HAP-1 (cell line): ENCODE results near the gene AATF.
A peak's percentile ranks its signal among the peaks of the same experiment; 100 is the strongest.

ENCODE experiments used
- DNase-seq, 2 experiments: peaks; one replicate each; pipeline ENCODE4 v3.0.0-alpha.2; 2016 to 2020; ENCODE audit warnings: low spot score in 2 of 2
- H3K27me3 ChIP-seq: fragments of 250-450 bp; sonication (Bioruptor Pico); 2 replicates; pipeline ENCODE4 v1.5.1; 2020; ENCODE audit warnings: low read depth, mild to moderate bottlenecking, moderate library complexity
- H3K36me3 ChIP-seq: fragments of 250-450 bp; sonication (Bioruptor Pico); replicated peaks from 2 replicates; pipeline ENCODE4 v1.5.1; 2020; ENCODE audit warnings: mild to moderate bottlenecking
- H3K4me1 ChIP-seq: fragments of 250-450 bp; sonication (Bioruptor Pico); 2 replicates; pipeline ENCODE4 v1.5.1; 2020; ENCODE audit warnings: mild to moderate bottlenecking
- H3K4me3 ChIP-seq: fragments of 250-450 bp; sonication (Bioruptor Pico); 2 replicates; pipeline ENCODE4 v1.5.1; 2020; ENCODE audit warnings: mild to moderate bottlenecking, moderate library complexity
- H3K9me3 ChIP-seq: fragments of 250-450 bp; sonication (Bioruptor Pico); 2 replicates; pipeline ENCODE4 v1.5.1; 2020; ENCODE audit warnings: mild to moderate bottlenecking, moderate library complexity
- in situ Hi-C: fragments of 300-500 bp; cut with MboI; formaldehyde crosslinking; loops from 3 replicates; pipeline ENCODE4 v1.14.3; 2020; ENCODE audit warnings: low sequenced_read_pairs, inconsistent platforms, mixed read lengths

Gene AATF

GRCh38 chr17:36940313-36941264, 8.2 kb upstream of the AATF start:
- Histone ChIP-seq H3K4me3 (no peak overlapping the region), H3K4me1 (no peaks in the 10 kb centered on the region; the same call in 1 of the 2 replicates), H3K9me3 (no peaks in the 10 kb centered on the region), H3K27me3 (no peaks in the 10 kb centered on the region), H3K36me3 (peaks cover 17% of the 10 kb centered on the region)
- DNase-seq = no peak
- in situ Hi-C loops = no loop called here

GRCh38 chr17:36941265-36942010, 7.3 kb upstream of the AATF start:
- in situ Hi-C loops = no loop called here
- H3K9me3 ChIP-seq = no peaks in the 10 kb centered on the region
- DNase-seq = no peak
- no peaks in the 10 kb centered on the region for H3K27me3 ChIP-seq
- H3K4me1 ChIP-seq = no peaks in the 10 kb centered on the region; the same call in 1 of the 2 replicates
- peaks cover 17% of the 10 kb centered on the region for H3K36me3 ChIP-seq
- no peak overlapping the region for H3K4me3 ChIP-seq

- Histone ChIP-seq H3K9me3 (no peaks in the 10 kb centered on the region), H3K36me3 (peaks cover 17% of the 10 kb centered on the region), H3K4me1 (no peaks in the 10 kb centered on the region; the same call in 1 of the 2 replicates), H3K27me3 (no peaks in the 10 kb centered on the region), H3K4me3 (no peak overlapping the region)
- DNase-seq = no peak
- in situ Hi-C loops = no loop called here
Observed at GRCh38 chr17:36942019-36942599, 6.6 kb upstream of the AATF start.

GRCh38 chr17:36942631-36943125, 6.1 kb upstream of the AATF start:
- Histone ChIP-seq H3K9me3 (no peaks in the 10 kb centered on the region), H3K4me3 (no peak overlapping the region), H3K27me3 (no peaks in the 10 kb centered on the region), H3K36me3 (peaks cover 17% of the 10 kb centered on the region), H3K4me1 (no peaks in the 10 kb centered on the region; the same call in 1 of the 2 replicates)
- in situ Hi-C loops = no loop called here
- DNase-seq = no peak

- Histone ChIP-seq H3K4me1 (peaks cover 4% of the 10 kb centered on the region), H3K36me3 (peaks cover 17% of the 10 kb centered on the region), H3K27me3 (no peaks in the 10 kb centered on the region), H3K9me3 (no peaks in the 10 kb centered on the region), H3K4me3 (no peak overlapping the region)
- DNase-seq = no peak
- in situ Hi-C loops = no loop called here
Observed at GRCh38 chr17:36943250-36944191, 5.2 kb upstream of the AATF start.

GRCh38 chr17:36944553-36944952, 4.2 kb upstream of the AATF start:
- Histone ChIP-seq H3K4me3 (no peak overlapping the region), H3K4me1 (peaks cover 4% of the 10 kb centered on the region), H3K36me3 (peaks cover 17% of the 10 kb centered on the region), H3K9me3 (no peaks in the 10 kb centered on the region), H3K27me3 (no peaks in the 10 kb centered on the region)
- in situ Hi-C loops = no loop called here
- DNase-seq = no peak

- peaks cover 7% of the 10 kb centered on the region for H3K4me1 ChIP-seq
- in situ Hi-C loops = no loop called here
- no peaks in the 10 kb centered on the region for H3K27me3 ChIP-seq
- H3K4me3 ChIP-seq = no peak overlapping the region
- peaks cover 17% of the 10 kb centered on the region for H3K36me3 ChIP-seq
- DNase-seq = no peak
- H3K9me3 ChIP-seq = no peaks in the 10 kb centered on the region
Observed at GRCh38 chr17:36945140-36945539, 3.6 kb upstream of the AATF start.

GRCh38 chr17:36945959-36946725, 2.6 kb upstream of the AATF start:
- in situ Hi-C loops = no loop called here
- peaks cover 15% of the 10 kb centered on the region for H3K4me1 ChIP-seq
- H3K27me3 ChIP-seq = no peaks in the 10 kb centered on the region
- H3K9me3 ChIP-seq = no peaks in the 10 kb centered on the region
- peaks cover 16% of the 10 kb centered on the region for H3K36me3 ChIP-seq
- no peak for DNase-seq
- H3K4me3 ChIP-seq = no peak overlapping the region

- Histone ChIP-seq H3K4me1 (peaks cover 16% of the 10 kb centered on the region), H3K27me3 (no peaks in the 10 kb centered on the region), H3K9me3 (no peaks in the 10 kb centered on the region), H3K4me3 (no peak overlapping the region), H3K36me3 (peaks cover 16% of the 10 kb centered on the region)
- in situ Hi-C loops = no loop called here
- DNase-seq = no peak
Observed at GRCh38 chr17:36946726-36947091, 2.0 kb upstream of the AATF start.

GRCh38 chr17:36947922-36948716, 635 bp upstream of the AATF start:
- Histone ChIP-seq H3K27me3 (no peaks in the 10 kb centered on the region), H3K4me1 (peaks cover 16% of the 10 kb centered on the region), H3K36me3 (peaks cover 27% of the 10 kb centered on the region), H3K4me3 (peak overlapping the region; percentile 86), H3K9me3 (no peaks in the 10 kb centered on the region)
- no peak for DNase-seq
- in situ Hi-C loops = no loop called here

- H3K36me3 ChIP-seq = peaks cover 38% of the 10 kb centered on the region
- in situ Hi-C loops = no loop called here
- no peak for DNase-seq
- H3K9me3 ChIP-seq = no peaks in the 10 kb centered on the region
- peaks cover 16% of the 10 kb centered on the region for H3K4me1 ChIP-seq
- peak overlapping the region; percentile 86 for H3K4me3 ChIP-seq
- no peaks in the 10 kb centered on the region for H3K27me3 ChIP-seq
Observed at GRCh38 chr17:36949461-36949927, 740 bp downstream of the AATF start.

GRCh38 chr17:36950027-36950426, 1.3 kb downstream of the AATF start:
- Histone ChIP-seq H3K4me1 (peaks cover 16% of the 10 kb centered on the region), H3K4me3 (peak overlapping the region; percentile 86), H3K36me3 (peaks cover 44% of the 10 kb centered on the region), H3K27me3 (no peaks in the 10 kb centered on the region), H3K9me3 (no peaks in the 10 kb centered on the region)
- DNase-seq = no peak
- in situ Hi-C loops = no loop called here
